ENCODE data around the gene AARS2.

DNA sequence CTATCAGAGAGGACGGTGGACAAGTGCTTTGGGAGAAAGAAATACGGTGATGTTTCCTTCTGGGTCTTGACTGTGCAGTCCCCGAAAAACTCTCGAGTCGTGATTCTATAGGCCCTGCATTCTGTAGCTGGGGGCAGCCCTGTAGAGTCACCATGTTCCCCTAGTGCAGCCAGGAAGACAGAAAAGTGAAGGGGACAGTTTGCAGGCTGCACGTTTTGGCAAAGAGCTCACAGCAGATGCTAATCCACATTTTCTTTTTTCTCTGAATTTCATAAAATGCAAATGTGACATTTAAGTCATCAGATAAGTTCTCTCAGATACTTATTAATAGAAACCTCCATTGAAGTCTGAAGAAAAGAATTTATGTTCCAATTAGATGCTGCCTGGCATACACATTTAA is 48.8 kb upstream of the AARS2 start:
- no peak for TF ChIP-seq POLR2AphosphoS5 (IDR thresholded peaks at IDR 0.05; ENCODE audit: low read depth, low read length)
- TF ChIP-seq TAF1 (IDR thresholded peaks at IDR 0.05; ENCODE audit: borderline replicate concordance, insufficient read depth, low read length), result no peak
- TF ChIP-seq, protein P1, sequence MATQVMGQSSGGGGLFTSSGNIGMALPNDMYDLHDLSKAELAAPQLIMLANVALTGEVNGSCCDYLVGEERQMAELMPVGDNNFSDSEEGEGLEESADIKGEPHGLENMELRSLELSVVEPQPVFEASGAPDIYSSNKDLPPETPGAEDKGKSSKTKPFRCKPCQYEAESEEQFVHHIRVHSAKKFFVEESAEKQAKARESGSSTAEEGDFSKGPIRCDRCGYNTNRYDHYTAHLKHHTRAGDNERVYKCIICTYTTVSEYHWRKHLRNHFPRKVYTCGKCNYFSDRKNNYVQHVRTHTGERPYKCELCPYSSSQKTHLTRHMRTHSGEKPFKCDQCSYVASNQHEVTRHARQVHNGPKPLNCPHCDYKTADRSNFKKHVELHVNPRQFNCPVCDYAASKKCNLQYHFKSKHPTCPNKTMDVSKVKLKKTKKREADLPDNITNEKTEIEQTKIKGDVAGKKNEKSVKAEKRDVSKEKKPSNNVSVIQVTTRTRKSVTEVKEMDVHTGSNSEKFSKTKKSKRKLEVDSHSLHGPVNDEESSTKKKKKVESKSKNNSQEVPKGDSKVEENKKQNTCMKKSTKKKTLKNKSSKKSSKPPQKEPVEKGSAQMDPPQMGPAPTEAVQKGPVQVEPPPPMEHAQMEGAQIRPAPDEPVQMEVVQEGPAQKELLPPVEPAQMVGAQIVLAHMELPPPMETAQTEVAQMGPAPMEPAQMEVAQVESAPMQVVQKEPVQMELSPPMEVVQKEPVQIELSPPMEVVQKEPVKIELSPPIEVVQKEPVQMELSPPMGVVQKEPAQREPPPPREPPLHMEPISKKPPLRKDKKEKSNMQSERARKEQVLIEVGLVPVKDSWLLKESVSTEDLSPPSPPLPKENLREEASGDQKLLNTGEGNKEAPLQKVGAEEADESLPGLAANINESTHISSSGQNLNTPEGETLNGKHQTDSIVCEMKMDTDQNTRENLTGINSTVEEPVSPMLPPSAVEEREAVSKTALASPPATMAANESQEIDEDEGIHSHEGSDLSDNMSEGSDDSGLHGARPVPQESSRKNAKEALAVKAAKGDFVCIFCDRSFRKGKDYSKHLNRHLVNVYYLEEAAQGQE (IDR thresholded peaks at IDR 0.05; ENCODE audit: insufficient read depth in 1 of 2, low read depth in 2 of 2, low read length in 2 of 2), result no peak
- no peak for TF ChIP-seq SIN3A (IDR thresholded peaks at IDR 0.05; ENCODE audit: borderline replicate concordance, insufficient read depth, low read length)
- no peak for TF ChIP-seq FOXP2 (optimal IDR thresholded peaks at IDR 0.05; ENCODE audit: borderline replicate concordance, extremely low read depth, extremely low read length, insufficient read depth)

Measured in PFSK-1 (cell line).